ENCODE results near the gene EEF1A2.

GRCh38 chr20:63471981-63472831, 26.7 kb downstream of the EEF1A2 start, which contains the start of gene KCNQ2:
- TF ChIP-seq EZH2 (IDR thresholded peaks at IDR 0.05) (no peak), CTCF (IDR thresholded peaks at IDR 0.05) (no peak), EZH2phosphoT487 (IDR thresholded peaks at IDR 0.05) (no peak)
